GM19240 (cell line): Measurements from ENCODE around the gene FBXL2.

ENCODE experiments used
- DNase-seq: peaks from one replicate; pipeline ENCODE4 v3.0.0; 2011; ENCODE audit warnings: low spot score; ENCODE audit not compliant: insufficient read length

The FBXL2 gene, protein sequence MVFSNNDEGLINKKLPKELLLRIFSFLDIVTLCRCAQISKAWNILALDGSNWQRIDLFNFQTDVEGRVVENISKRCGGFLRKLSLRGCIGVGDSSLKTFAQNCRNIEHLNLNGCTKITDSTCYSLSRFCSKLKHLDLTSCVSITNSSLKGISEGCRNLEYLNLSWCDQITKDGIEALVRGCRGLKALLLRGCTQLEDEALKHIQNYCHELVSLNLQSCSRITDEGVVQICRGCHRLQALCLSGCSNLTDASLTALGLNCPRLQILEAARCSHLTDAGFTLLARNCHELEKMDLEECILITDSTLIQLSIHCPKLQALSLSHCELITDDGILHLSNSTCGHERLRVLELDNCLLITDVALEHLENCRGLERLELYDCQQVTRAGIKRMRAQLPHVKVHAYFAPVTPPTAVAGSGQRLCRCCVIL

DNA sequence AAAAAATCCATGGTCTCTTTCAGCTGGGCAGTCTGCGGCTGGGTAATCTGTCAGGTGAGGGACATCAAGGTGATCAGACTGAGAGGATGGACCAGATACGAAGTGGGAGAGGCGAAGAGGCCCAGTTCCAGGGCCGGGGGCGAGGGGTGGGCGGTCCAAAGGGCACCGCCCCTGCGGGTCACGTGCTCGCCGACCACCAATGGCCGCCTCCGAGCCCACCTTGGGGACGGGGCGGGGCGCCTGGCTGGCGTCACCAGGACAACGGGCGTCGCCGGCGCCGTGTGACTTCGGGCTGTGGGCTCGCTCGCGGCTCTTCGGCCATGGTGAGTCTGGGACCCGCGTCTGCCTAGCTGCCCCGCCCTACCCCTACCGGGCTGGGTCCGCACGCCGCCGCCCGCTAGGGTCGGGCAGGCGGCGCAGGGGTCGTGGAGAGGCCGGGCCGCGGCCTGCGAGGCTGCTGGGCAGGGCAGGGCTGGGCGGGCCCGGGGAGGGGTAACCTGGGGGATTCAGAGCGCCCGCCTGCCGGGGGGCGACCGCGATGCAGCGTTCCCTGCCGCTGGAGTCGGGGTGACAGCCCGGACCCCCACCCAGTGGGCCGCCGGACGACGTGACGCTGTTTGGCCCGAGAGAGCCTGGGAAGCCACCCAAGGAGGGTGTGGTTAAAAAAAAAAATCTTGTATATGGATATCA is at the start of gene FBXL2:
Gene FBXL2 (plus strand): TSS at position 250 of the 690 bp plus-strand sequence. CDS start 71 bp downstream, at position 321.
- DNase-seq: peak; percentile 12

- no peak for DNase-seq
Observed at GRCh38 chr3:33229066-33229465, 48.2 kb upstream of the FBXL2 start.

GRCh38 chr3:33229947-33230346 is 47.3 kb upstream of the FBXL2 start:
- no peak for DNase-seq

GRCh38 chr3:33231756-33232465 is 45.3 kb upstream of the FBXL2 start:
- DNase-seq: no peak

DNA sequence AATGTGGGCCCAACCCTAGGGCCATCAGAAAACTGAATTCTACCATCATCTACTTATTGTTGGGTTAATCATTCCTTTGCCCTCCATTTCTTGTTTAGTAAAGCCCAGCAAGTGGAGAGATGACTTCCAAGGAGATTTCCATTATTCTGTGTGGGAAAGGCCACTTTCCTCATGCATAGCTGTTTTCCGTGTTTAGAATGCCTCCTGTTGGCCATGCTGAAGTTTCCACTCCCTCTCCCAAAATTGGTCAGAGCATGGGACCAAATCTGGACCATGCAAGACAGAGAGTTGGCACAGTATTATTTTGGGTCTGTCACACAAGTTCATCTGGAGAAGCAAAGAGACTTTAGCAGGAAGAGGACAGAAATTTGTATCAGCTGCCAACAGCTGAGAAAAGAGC is 43.4 kb upstream of the FBXL2 start:
- no peak for DNase-seq

DNA sequence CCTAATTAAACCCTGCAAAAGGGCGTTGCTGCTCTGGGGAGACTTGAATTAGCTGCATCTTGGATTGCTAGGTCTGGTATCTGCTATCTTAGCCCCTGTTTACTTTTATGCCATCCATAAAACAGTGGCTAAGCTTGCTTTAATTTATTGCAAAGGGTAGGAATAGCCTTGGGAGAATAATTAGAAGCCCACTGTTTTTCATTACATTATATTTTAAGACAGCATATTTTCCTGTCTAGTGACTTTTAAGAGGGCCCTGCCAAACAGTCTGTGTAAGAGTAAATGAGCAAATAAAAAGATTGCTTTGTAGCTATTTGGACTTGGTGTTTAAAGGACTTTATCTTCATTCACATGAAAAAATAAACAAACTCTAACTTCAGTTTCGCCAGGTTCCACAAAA is 41.2 kb upstream of the FBXL2 start:
- DNase-seq: no peak

DNA sequence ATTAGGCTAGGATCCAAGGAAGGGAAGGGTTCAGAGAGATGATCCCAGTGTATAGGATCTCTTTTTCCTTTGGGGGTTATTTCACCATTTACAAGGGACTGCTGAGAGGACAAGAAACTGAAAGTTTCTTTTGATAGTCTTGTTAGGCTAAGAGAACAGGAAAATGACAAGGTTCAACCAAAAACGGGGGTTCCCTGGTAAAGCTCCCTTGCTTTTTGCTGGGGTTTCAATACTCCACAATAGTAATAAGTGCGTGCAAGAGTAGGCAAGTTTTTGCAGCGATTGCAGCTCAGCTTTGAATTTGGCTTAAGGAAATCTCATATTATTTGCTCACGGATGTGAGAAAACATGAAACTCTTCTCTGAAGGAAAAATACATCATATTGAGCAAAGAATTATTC is 39.8 kb upstream of the FBXL2 start:
- no peak for DNase-seq

DNA sequence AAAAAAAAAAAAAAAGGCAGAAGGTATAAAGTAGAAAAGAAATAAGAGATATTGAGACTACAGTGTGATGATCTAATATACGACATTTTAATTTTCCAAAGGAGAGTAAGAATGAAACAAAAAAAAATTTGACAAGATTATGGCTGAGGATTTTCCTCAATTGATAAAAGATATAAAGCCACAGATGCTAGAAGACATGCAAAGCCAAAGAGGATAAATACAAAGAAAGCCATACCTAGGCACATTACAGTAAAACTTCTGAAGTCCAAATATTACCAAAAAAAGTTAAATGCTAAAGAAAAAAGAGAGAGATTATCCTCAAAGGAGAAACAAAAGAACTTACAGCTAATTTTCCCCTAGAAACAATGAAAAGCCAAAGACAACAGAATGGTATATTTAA is 38.3 kb upstream of the FBXL2 start:
- DNase-seq: no peak

DNA sequence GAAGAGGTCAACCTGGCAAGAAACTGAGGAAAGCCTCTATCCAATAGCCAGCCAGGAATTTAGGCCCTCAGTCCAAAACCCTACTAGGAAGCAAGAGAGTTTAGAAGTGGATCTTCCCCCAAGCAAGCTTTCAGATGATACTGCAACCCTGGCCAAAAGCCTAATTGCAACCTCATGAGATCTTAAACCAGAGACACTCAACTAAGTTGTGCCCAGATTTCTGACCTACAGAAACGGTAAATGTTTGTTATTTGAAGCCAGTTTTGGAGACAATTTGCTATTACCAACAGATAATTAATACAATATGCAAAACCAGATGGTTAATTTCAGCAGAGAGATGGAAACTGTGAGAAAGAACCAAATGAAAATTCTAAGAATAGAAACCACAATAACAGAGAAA is 37.0 kb upstream of the FBXL2 start:
- DNase-seq: no peak

DNA sequence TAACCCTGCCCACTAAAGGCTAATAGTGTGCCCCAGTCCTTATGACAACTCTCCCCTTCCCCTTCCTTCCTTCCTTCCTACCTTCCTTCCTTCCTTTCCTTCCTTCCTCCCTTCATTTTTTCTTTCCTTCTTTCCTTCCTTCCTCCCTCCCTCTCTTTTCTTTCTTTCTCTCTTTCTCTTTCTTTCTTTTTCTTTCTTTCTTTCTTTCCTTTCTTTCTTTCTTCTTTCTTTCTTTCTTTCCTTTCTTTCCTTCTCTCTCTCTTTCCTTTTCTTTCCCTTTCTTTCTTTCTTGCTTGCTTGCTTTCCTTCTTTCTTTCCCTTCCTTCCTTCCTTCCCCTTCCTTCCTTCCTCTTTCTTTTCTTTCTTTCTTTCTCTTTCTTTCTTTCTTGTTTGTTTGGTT is 30.5 kb upstream of the FBXL2 start:
- no peak for DNase-seq

GRCh38 chr3:33250712-33251111 is 26.5 kb upstream of the FBXL2 start:
- DNase-seq: no peak

GRCh38 chr3:33256249-33256648 is 21.0 kb upstream of the FBXL2 start:
- no peak for DNase-seq

DNA sequence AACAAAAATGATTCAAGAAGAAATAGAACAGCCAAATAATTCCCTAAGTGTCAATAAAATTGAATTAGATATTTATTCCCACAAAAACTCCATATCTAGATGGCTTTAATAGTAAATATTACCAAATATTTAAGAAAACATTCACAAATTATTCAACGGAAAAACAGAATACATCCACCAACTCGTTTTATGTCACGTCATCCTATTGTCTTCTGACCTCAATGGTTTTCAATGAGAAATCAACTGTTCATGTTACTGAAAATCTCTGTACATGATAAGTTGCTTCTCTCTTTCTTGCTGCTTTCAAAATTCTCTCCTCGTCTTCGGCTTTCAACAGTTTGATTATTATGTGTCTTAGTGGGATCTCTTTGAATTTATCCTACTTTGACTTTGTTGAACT is 17.1 kb upstream of the FBXL2 start:
- no peak for DNase-seq

DNA sequence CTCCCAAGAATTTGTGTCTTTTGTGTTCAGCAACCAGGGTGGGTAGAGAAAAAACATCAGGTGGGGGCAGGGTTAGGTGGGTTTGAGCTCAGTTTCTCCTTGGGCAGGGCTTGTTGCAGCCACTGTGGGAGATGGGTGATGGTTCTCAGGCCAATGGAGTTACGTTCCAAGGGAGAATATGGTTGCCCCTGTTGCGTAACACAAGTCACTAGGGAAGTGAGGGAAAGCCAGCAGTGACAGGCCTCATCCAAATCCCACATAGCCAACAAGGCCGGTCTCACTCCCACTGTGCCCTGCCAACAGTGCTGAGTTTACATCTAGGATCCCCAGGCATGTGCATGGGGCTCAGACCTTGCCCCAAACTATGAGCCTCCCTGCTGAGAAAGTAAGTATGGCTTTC is 7.9 kb upstream of the FBXL2 start:
- no peak for DNase-seq

- DNase-seq: no peak
Observed at GRCh38 chr3:33271324-33271723, 5.9 kb upstream of the FBXL2 start.

- DNase-seq: no peak
Observed at GRCh38 chr3:33273628-33274027, 3.6 kb upstream of the FBXL2 start.

GRCh38 chr3:33278163-33278562 is 921 bp downstream of the FBXL2 start:
- no peak for DNase-seq

DNA sequence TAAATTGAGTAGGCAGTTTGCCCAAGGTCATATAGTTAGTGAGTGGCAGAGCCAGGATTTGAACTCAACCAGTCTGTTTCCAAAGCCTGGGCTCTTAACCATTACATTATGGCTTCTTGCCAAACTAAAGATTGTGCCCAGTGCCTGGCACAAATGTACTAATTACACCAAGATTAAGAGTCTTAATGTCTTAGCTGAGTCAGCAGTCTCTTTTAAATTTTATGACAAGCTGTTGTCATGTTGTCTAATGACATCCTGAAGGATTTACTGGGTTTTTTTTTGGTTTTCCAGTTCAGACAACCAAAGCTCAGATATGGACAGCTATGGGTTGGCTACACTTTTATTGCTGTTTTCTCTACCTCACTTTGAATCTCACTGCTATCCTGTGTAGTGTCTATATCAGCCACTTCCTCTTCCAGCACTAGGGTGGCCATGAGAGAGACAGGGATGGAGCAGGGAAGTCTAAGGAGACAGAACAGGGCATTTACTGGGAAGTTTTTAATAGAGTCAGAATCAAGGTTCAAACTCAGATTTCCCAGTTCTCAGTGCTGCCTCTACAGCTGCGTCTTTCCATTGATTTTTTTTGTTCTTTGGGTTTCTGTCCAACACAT is 10.5 kb downstream of the FBXL2 start:
- no peak for DNase-seq

DNA sequence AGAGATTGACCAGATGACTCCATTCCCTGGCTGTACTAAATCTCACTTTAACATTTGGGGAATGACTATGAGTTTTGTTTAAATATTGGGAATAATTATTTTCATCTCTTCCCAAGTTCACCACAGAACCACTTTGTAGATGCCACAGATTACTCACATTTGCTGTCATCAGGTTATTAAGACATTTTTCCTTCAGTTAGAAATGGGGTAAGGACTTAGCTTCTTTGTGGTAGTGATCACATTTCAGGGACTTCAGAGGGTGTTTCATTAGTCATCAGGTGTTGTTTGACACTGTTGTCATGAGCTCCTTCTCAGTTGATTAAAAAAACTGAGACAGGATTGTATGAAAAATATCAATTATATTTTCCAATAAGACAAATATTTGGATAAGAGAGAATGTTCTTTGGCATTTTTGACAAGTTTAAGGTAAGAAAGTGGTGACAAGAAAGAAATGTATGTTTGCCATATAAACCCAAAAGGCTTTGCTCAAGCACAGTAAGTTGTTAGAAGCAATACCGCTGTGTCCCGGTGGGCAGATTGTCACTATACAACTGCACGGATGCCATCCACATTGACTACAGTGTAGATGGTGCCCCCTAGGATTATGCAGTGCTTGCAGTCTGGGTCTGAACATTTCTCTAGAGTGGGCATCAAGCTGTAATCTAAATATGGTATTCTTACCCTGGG is 22.3 kb downstream of the FBXL2 start:
- DNase-seq: no peak

DNA sequence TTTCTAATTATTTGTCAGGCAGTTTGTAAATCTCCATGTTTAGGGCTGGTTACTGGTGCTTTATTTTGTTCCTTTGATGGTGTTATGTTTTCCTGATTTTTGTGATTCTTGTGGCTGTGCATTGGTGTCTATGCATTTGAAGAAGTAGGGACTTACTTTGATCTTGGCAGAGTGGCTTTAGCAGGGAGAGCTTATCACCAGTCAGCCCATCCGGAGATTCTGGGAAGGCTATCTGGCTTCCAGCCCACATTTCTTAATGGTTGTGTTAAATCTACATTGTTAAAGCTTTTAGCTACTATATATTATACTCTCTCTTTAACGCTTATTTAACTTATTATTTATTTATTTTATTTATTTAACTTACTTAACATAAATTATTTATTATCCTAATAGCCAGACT is 35.1 kb downstream of the FBXL2 start:
- no peak for DNase-seq

DNA sequence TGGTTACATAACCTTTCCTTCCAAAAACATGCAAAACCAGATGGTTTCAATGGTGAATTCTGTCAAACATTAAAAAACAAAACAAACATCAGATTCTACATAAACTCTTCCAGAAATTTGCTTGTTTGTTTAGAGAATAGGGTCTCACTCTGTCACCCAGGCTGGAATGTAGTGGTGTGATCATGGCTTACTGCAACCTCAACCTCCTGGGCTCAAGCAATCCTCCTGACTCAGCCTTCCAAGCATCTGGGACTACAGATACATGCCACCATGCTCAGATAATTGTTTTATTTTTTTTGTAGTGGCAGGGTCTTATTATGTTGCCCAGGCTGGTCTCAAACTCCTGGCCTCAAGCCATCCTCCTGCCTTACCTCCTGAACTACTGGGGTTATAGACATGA is 36.1 kb downstream of the FBXL2 start:
- DNase-seq: no peak
